H7 (cell line): ENCODE results near the gene ACOT13. TPM values are rescaled to one million over a fixed set of nuclear protein-coding genes. Genes with fewer than 3 reads are reported as not detected.
"Not testable (repeated sequence)": the region's sequence is repeated elsewhere in the genome, so short reads cannot be mapped to it uniquely, and the experiment has no call there.

Experiments
- DNase-seq: peaks from one replicate; pipeline ENCODE4 v3.0.0; 2012
- H3K27me3 ChIP-seq: 2 replicates; pipeline ENCODE4 v1.6.0; 2011; ENCODE audit warnings: mild to moderate bottlenecking, low read length; ENCODE audit not compliant: control insufficient read depth, insufficient read depth
- H3K36me3 ChIP-seq: replicated peaks from 2 replicates; pipeline ENCODE4 v1.5.1; 2011; ENCODE audit warnings: low read length; ENCODE audit not compliant: control insufficient read depth, insufficient read depth
- H3K4me3 ChIP-seq: 2 replicates; pipeline ENCODE4 v1.5.1; 2011; ENCODE audit warnings: low read depth, mild to moderate bottlenecking, control low read depth, low read length, moderate library complexity; ENCODE audit not compliant: insufficient read depth
- total RNA-seq: library from RNA; depleted of rRNA; stranded (reverse); fragments of >200 nt; shearing (Covaris generic); gene quantifications from 2 replicates; pipeline ENCODE4 v1.2.3, GENCODE V29; 2014

ACOT13 gene
- total RNA-seq, 1 experiment from 2014 or later: 6.7 TPM

DNA sequence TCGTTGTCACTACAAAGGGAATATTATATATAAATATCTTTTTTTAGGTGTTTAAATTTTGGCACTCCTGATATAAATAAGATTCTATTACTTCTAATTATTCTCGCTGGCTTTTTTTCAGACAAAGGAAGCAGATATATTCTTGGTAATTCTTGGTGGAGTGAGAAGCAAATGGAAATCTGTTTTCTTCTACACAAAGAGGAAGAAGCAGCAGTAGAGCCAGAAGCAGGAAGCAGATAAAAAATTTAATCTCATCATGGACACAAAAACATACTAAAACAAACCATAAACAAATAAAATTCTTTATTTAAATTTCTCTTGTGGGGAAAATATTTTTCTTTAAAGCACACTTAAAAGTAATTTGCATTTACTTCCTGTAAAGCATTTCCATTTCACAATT, 17.2 kb upstream of the ACOT13 start:
- DNase-seq: no peak

DNA sequence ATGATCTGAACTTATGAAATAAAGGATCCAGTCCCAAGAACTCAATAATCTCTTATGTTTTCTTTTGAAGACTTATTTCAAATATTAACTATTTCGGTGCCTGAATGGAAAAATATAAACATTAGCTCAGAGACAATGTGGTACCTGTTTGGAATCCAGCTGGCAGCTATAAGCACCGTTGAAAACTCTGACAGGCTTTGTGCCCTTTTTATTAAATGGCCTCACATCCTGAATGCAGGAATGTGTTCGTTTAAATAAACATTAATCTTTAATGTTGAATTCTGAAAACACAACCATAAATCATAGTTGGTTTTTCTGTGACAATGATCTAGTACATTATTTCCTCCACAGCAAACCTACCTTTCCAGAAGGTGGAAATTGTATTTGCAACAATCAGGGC, 16.5 kb upstream of the ACOT13 start:
- H3K4me3 ChIP-seq: no peak overlapping the region
- H3K27me3 ChIP-seq: peaks cover under 1% of the 10 kb centered on the region; the same call in 1 of the 2 replicates
- peaks cover 6% of the 10 kb centered on the region for H3K36me3 ChIP-seq
- no peak for DNase-seq

More for the DNA sequence above, 17.2 kb upstream of the ACOT13 start:
- H3K36me3 ChIP-seq: peaks cover 6% of the 10 kb centered on the region
- H3K4me3 ChIP-seq: no peak overlapping the region
- H3K27me3 ChIP-seq: peaks cover 6% of the 10 kb centered on the region; the same call in 1 of the 2 replicates

DNA sequence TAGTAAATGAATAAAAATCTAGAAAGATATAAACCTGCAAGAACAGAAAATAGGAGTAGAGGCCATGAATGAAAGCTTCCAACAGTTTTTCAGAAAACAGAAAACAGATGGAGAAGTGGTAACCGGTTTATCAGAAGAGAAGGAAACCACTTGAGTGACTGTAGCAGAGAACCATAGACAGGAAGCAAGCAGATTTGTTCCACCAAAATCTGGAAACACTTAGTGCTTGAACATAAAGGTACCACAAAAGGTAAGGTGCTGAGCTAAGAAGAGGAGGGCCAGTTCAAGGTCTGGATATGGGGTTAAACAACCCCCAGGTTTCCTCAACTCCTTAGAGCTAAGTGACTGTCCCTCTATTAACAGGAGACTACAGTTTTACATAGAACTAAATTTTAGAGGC, 11.7 kb upstream of the ACOT13 start:
- Histone ChIP-seq H3K27me3 (no peaks in the 10 kb centered on the region), H3K4me3 (no peak overlapping the region), H3K36me3 (peaks cover 6% of the 10 kb centered on the region)
- DNase-seq: no peak

DNA sequence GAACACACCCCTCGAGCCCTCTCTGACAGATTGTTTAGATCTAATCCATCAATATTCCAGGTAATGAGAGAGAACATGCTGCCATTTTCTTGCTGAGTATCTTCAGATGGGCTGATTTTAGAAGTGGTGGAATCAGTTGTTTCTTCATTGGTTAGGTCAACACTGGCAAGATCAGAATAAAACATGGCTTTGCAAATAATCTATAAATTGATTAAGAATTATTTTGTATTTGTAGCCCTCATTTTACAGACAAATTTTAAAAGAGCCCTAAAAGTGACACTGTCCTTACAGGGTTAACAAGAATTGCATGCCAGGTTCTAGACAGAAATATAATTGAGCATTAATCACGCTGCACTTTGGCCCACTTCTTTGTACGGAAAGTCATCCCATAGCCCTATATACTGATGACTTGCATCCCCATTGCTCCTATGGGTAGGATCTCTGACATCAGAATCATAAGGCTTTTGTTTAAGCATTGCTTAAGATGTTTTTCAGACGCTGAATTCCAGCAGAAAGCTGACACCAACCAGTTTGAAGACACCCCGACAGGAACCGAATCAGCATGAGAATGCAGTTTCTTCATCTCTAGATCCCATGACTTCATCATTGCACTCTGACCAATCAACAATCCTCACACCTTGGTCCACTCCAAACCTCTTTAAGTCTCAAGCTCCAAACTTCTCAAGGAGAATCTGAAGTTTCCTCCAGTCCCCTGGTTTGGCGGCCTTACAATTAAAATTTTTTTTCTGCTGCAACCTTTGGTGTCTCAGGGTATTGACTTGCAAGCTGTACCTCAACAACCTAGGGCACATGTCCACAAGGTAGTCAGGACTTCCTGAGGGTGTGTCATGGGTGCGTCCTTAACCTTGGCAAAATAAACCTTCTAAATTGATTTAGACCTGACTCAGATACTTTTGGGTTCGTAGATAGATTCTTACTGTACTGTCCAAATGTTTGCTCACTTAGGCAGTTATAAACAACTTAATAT, 8.0 kb upstream of the ACOT13 start:
- Histone ChIP-seq H3K36me3 (peaks cover 6% of the 10 kb centered on the region), H3K27me3 (no peaks in the 10 kb centered on the region), H3K4me3 (no peak overlapping the region)
- DNase-seq: peak; percentile 39

DNA sequence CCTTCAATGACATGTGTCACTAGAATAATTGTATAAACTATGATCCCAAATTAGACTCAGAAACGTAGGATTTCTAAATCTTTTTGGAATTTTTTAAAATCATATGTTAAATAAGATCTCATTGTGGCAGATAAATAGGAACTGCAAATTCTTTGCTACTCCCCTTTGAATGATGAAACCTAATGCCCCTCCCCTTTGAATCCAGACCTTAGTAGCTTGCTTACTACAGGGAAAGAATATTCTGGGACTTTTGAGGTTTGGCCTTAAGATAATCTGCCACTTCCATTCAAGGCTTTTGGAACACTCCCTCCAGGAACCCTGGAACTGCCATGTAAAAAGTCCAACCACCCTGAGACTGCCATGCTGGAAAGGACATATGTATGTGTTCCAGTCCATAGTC, 7.3 kb upstream of the ACOT13 start:
- Histone ChIP-seq H3K36me3 (peaks cover 4% of the 10 kb centered on the region), H3K27me3 (no peaks in the 10 kb centered on the region), H3K4me3 (no peak overlapping the region)
- no peak for DNase-seq

DNA sequence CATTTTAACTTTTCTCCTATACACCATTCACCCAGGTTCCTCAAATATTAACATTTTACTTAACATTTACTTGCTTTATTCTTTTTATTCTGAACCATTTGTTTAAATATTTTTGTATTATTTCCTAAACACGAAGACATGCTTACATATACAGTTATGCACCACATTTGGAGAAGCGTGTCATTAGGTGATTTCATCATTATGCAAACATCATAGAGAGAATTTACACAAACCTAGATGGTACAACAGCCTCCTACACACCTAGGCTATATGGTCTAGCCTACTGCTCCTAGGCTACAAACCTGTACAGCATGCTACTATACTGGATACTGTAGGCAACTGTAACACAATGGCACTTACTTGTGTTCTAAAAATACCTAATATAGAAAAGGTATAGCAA, 6.8 kb upstream of the ACOT13 start:
- no peak for DNase-seq
- H3K36me3 ChIP-seq: peaks cover 4% of the 10 kb centered on the region
- H3K4me3 ChIP-seq: no peak overlapping the region
- no peaks in the 10 kb centered on the region for H3K27me3 ChIP-seq

DNA sequence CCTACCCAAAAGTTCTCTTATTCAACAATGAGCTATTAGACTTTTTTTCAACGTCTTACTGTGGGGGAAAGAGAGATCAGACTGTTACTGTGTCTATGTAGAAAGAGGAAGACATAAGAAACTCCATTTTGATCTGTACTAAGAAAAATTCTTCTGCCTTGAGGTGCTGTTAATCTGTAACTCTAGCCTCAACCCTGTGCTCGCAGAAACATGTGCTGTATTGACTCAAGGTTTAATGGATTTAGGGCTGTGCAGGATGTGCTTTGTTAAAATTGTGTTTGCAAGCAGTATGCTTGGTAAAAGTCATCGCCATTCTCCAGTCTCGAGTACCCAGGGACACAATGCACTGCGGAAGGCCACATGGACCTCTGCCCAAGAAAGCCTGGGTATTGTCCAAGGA, 5.1 kb upstream of the ACOT13 start:
- not testable (repeated sequence) for H3K36me3 ChIP-seq, DNase-seq, H3K27me3 ChIP-seq, H3K4me3 ChIP-seq

DNA sequence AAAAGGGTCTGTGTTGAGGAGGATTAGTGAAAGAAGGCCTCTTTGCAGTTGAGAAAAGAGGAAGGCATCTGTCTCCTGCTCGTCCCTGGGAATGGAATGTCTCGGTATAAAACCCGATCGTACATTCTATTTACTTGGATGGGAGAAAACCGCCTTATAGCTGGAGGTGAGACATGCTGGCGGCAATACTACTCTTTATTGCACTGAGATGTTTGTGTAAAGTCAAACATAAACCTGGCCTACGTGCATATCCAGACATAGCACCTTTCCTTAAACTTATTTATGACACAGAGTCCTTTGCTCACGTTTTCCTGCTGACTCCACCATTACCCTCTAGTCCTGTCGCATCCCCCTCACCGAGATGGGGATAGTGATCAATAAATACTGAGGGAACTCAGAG, 4.6 kb upstream of the ACOT13 start:
- Histone ChIP-seq H3K4me3 (no peak overlapping the region), H3K27me3 (no peaks in the 10 kb centered on the region), H3K36me3 (peaks cover 4% of the 10 kb centered on the region)
- DNase-seq: no peak

DNA sequence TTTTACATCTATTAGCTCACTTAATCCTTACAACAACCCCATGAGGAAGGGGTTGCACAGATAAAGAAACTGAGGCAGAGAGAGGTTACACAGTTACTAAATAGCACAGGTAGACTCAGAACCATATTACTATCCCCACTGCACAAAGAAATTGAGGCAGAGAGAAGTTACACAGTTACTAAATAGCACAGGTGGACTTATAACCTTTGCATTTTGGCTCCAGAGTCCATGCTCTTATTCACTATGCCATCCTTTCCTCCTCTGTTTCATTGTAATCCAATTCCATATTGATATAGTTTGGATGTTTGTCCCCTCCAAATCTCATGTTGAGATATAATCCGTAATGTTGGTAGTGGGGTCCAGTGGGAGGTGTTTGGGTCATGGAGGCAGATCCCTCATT, 3.7 kb upstream of the ACOT13 start:
- H3K36me3 ChIP-seq: peaks cover 4% of the 10 kb centered on the region
- H3K4me3 ChIP-seq: no peak overlapping the region

DNA sequence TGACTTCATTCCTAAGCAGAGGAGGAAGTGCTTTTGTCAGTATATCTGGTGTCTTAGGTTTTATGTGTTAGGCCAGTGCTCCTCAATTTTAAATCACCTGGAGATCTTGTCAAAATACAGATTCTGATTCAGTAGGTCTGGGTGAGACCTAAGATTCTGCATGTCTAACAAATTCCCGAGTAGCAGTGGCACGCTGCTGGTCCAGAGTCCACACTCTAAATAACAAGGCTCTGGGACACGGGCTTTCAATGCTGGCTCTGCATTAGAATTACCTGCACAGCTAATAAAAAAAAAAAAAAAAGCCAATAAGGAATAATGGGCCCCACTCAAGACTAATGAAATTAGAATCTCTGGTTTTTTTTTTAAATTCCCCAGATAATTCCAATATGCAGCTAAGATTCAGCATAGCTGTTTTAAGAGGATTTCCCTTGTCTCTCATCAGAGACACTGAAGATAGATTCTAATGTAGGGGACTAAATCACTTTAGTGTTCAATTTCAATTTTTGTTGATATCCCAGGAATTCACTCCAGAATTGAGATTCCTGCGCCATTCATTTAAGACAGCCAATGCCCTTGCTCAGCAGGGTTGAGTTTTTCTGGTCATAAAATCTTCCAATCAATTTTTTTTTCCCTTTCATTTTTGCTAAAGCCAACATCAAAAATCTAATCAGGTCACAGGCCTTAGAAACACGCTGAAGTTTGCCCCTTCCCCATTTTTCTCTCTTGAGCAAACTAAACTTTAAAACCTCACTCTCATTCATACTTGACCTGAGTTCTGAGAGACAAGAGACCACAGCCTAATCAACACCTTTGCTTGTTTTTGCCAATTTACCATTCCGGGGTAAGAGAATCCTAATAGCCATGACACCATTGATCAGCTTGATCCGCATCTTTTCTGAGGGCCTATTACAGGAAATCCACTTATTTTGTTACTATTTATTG, 2.6 kb upstream of the ACOT13 start:
- Histone ChIP-seq H3K4me3 (no peak overlapping the region), H3K36me3 (peaks cover 4% of the 10 kb centered on the region), H3K27me3 (no peaks in the 10 kb centered on the region)
- DNase-seq: no peak

More for the DNA sequence above, 3.7 kb upstream of the ACOT13 start:
- no peak for DNase-seq
- H3K27me3 ChIP-seq: no peaks in the 10 kb centered on the region

DNA sequence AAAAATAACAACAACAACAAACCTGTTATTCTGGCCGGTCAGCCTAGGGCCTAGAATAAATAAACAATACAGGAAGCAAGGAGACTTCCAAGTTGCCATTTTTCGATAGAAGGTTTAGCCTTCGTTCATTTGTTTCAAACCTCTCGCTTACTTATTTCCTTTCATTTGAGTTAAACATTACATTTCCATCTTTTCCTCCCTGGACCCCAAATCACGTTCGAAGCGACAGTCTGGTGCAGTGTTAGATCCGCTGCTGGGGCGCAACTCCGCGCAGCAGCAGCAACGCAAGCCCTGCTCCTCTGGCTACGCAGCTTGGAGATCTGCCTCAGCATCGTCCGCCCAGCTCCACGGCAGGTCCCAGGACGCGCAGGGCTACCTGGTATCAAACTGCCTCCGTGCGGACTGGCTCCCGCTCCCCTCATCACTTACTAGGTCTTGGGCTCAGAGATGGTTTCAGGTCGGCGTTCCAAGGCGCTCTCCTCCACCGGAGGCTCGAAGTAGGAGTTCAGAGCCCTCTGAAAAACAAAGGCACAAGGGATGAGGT, 708 bp upstream of the ACOT13 start:
- Histone ChIP-seq H3K27me3 (no peaks in the 10 kb centered on the region), H3K36me3 (peaks cover 4% of the 10 kb centered on the region), H3K4me3 (peak overlapping the region; percentile 99)
- DNase-seq: peak; percentile 45

DNA sequence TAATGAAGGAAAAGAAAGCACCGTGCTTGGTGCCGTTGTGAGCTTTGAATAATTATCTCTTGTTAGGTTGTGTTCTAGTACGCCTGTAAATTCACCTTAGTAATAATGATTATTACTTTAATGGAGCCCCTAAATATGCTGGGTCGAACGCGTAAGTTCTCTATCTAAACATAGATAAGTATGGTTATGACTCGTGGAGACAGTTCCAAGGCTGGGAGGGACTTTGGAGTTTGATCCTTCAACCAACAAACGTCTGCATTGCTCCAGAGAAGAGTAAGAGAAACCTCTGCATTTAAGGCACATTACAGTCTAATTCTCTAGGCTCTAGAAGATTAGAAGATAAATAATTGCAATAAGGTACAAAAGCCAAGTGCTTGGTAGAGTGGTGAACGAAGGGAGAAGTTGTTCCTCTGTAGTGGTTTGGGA, 514 bp downstream of the ACOT13 start:
- Histone ChIP-seq H3K4me3 (peak overlapping the region; percentile 99), H3K36me3 (peaks cover 4% of the 10 kb centered on the region), H3K27me3 (no peaks in the 10 kb centered on the region)

DNA sequence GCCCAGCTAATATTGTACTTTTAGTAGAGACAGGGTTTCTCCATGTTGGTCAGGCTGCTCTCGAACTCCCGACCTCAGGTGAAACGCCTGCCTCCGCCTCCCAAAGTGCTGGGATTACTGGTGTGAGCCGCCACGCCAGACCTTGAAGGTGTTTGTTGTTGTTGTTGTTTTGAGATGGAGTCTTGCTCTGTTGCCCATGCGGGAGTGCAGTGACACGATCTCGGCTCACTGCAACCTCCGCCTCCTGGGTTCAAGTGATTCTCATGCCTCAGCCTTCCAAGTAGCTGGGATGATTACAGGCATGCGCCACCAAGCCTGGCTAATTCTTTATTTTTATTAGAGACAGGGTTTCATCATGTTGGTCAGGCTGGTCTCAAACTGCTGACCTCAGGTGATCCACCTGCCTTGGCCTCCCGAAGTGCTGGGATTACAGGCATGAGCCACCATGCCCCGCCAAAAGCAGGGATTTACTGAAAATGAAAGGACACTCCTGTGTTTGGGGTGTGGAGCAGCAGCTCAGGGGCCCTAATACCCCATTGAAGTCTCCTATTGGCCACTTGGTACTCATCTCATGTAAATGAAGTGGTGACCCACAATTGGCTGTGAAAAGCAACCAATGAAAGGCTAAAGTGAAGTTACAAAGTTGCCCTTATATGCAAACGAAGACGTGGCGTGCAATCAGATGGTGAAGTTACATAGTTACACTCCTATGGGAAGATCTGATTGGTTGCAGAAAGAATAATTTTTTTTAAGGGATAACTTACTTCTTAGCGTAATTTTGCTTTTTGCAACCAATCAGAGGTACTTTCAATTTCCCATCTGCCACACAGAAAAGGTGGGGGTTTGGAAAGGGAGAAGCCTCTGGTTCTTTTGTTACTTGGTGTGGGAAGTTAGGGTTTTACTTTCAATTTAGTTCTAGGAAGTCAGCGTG, 1.5 kb downstream of the ACOT13 start:
- H3K4me3 ChIP-seq, H3K36me3 ChIP-seq, H3K27me3 ChIP-seq, DNase-seq: not testable (repeated sequence)

More for the DNA sequence above, 514 bp downstream of the ACOT13 start:
- no peak for DNase-seq
